Neural crest cell (in vitro differentiated cells): ENCODE measurements around the gene ETV6. TPM values are rescaled to one million over a fixed set of nuclear protein-coding genes. Genes with fewer than 3 reads are reported as not detected.

Experiments
- DNase-seq: peaks from one replicate; pipeline ENCODE4 v3.0.0; 2021; ENCODE audit warnings: low read depth, mixed read lengths, low spot score
- H3K27ac Mint-ChIP-seq: one replicate; pipeline ENCODE4 v1.8.0; 2021; ENCODE audit warnings: mild to moderate bottlenecking, mixed read lengths; ENCODE audit not compliant: unreplicated experiment
- H3K27me3 Mint-ChIP-seq: 2 replicates; pipeline ENCODE4 v1.8.0; 2021; ENCODE audit warnings: low read depth, mild to moderate bottlenecking, mixed read lengths
- H3K36me3 Mint-ChIP-seq: 2 replicates; pipeline ENCODE4 v1.8.0; 2021; ENCODE audit warnings: low read depth, mild to moderate bottlenecking, mixed read lengths
- H3K4me1 Mint-ChIP-seq: 2 replicates; pipeline ENCODE4 v1.8.0; 2021; ENCODE audit warnings: mixed read lengths
- H3K4me3 Mint-ChIP-seq: one replicate; pipeline ENCODE4 v1.8.0; 2021; ENCODE audit warnings: mild to moderate bottlenecking, mixed read lengths
- H3K9me3 Mint-ChIP-seq: 2 replicates; pipeline ENCODE4 v1.8.0; 2021; ENCODE audit warnings: mixed read lengths
- CTCF ChIP-seq: fragments of 200-600 bp; sonication (generic); conservative IDR thresholded peaks from 2 replicates; pipeline ENCODE4 v1.5.0; 2021; ENCODE audit warnings: antibody characterized with exemption, mild to moderate bottlenecking
- total RNA-seq: library from RNA; stranded (reverse); gene quantifications from 2 replicates; pipeline ENCODE4 v1.2.1, GENCODE V29; 2021

Gene ETV6
- total RNA-seq, 1 donor from 2014 or later: 18.7 TPM

GRCh38 chr12:11722071-11722470, 72.6 kb downstream of the ETV6 start:
- Mint-ChIP-seq H3K27me3 (no peaks in the 10 kb centered on the region), H3K4me3 (no peak overlapping the region), H3K36me3 (no peaks in the 10 kb centered on the region), H3K4me1 (peaks cover 36% of the 10 kb centered on the region), H3K27ac (no peak overlapping the region), H3K9me3 (peaks cover 7% of the 10 kb centered on the region)
- DNase-seq: no peak
- TF ChIP-seq CTCF: peak; percentile 17

GRCh38 chr12:11722578-11723138, 73.2 kb downstream of the ETV6 start:
- H3K27me3 Mint-ChIP-seq: no peaks in the 10 kb centered on the region
- DNase-seq: no peak
- no peaks in the 10 kb centered on the region for H3K36me3 Mint-ChIP-seq
- peaks cover 7% of the 10 kb centered on the region for H3K9me3 Mint-ChIP-seq
- H3K4me1 Mint-ChIP-seq: peaks cover 34% of the 10 kb centered on the region
- H3K27ac Mint-ChIP-seq: no peak overlapping the region
- H3K4me3 Mint-ChIP-seq: no peak overlapping the region
- TF ChIP-seq CTCF: no peak

GRCh38 chr12:11723993-11724392, 74.5 kb downstream of the ETV6 start:
- no peak for TF ChIP-seq CTCF
- Mint-ChIP-seq H3K4me1 (peaks cover 29% of the 10 kb centered on the region), H3K4me3 (no peak overlapping the region), H3K27me3 (no peaks in the 10 kb centered on the region), H3K36me3 (no peaks in the 10 kb centered on the region), H3K27ac (no peak overlapping the region), H3K9me3 (peaks cover 7% of the 10 kb centered on the region)
- DNase-seq: no peak

GRCh38 chr12:11724888-11725311, 75.4 kb downstream of the ETV6 start:
- Mint-ChIP-seq H3K9me3 (peaks cover 5% of the 10 kb centered on the region), H3K36me3 (no peaks in the 10 kb centered on the region), H3K4me3 (no peak overlapping the region), H3K27ac (no peak overlapping the region), H3K27me3 (no peaks in the 10 kb centered on the region), H3K4me1 (peaks cover 19% of the 10 kb centered on the region)
- no peak for DNase-seq
- TF ChIP-seq CTCF: no peak

GRCh38 chr12:11725686-11726085, 76.2 kb downstream of the ETV6 start:
- Mint-ChIP-seq H3K36me3 (no peaks in the 10 kb centered on the region), H3K27me3 (no peaks in the 10 kb centered on the region), H3K27ac (no peak overlapping the region), H3K4me3 (no peak overlapping the region), H3K9me3 (peaks cover 4% of the 10 kb centered on the region), H3K4me1 (peaks cover 17% of the 10 kb centered on the region)
- DNase-seq: no peak
- no peak for TF ChIP-seq CTCF
